WTC11 (cell line): ENCODE results near the gene FYCO1. TPM values are rescaled to one million over a fixed set of nuclear protein-coding genes. Genes with fewer than 3 reads are reported as not detected.
A peak's percentile ranks its signal among the peaks of the same experiment; 100 is the strongest.
"Not testable (repeated sequence)": the region's sequence is repeated elsewhere in the genome, so short reads cannot be mapped to it uniquely, and the experiment has no call there.

ENCODE experiments used
- ATAC-seq: fragments of 200-7000 bp; cut with Tn5 transposase; 2 replicates; pipeline ENCODE4 v1.10.0; 2021; ENCODE audit warnings: mild to moderate bottlenecking, moderate library complexity
- CTCF ChIA-PET: fragments of 300-600 bp; sonication (Branson Sonifier 250); formaldehyde crosslinking; loops from one replicate; lab custom pipeline; 2021; ENCODE audit warnings: antibody characterized with exemption; lab: Charles Lee
- POLR2A ChIA-PET: fragments of 350-600 bp; sonication (Branson Sonifier 250); formaldehyde crosslinking; loops from one replicate; lab custom pipeline; 2021; ENCODE audit warnings: antibody characterized with exemption; lab: Charles Lee
- DNase-seq: peaks from one replicate; pipeline ENCODE4 v3.0.0; 2021; ENCODE audit warnings: low spot score
- H3K27ac Mint-ChIP-seq: 2 replicates; pipeline ENCODE4 v1.8.0; 2021; ENCODE audit warnings: mixed read lengths
- H3K27me3 Mint-ChIP-seq: 2 replicates; pipeline ENCODE4 v1.8.0; 2021; ENCODE audit warnings: low read depth, mild to moderate bottlenecking, moderate library complexity, mixed read lengths
- H3K36me3 Mint-ChIP-seq: 2 replicates; pipeline ENCODE4 v1.8.0; 2021; ENCODE audit warnings: mixed read lengths
- H3K4me1 Mint-ChIP-seq: 2 replicates; pipeline ENCODE4 v1.8.0; 2022; ENCODE audit warnings: mixed read lengths
- H3K4me3 Mint-ChIP-seq: 2 replicates; pipeline ENCODE4 v1.8.0; 2021; ENCODE audit warnings: mild to moderate bottlenecking, moderate library complexity, mixed read lengths
- H3K9me3 Mint-ChIP-seq: 2 replicates; pipeline ENCODE4 v1.8.0; 2021; ENCODE audit warnings: mixed read lengths
- ATF1 ChIP-seq: sonication (generic); formaldehyde crosslinking; IDR thresholded peaks from 2 replicates; pipeline ENCODE4 v1.8.1; 2023; ENCODE audit warnings: mild to moderate bottlenecking, moderate library complexity, missing genetic modification reagents
- CREB1 ChIP-seq: sonication (generic); formaldehyde crosslinking; IDR thresholded peaks from 2 replicates; pipeline ENCODE4 v1.8.0; 2023; ENCODE audit warnings: mild to moderate bottlenecking, missing genetic modification reagents
- CREM ChIP-seq: sonication (generic); formaldehyde crosslinking; IDR thresholded peaks from 2 replicates; pipeline ENCODE4 v1.8.1; 2022; ENCODE audit warnings: mild to moderate bottlenecking, missing genetic modification reagents, moderate library complexity
- ESRRA ChIP-seq: sonication (generic); formaldehyde crosslinking; IDR thresholded peaks from 2 replicates; pipeline ENCODE4 v1.8.1; 2022; ENCODE audit warnings: mild to moderate bottlenecking, missing genetic modification reagents, borderline replicate concordance
- ETV6 ChIP-seq: sonication (generic); formaldehyde crosslinking; IDR thresholded peaks from 2 replicates; pipeline ENCODE4 v1.8.1; 2022; ENCODE audit warnings: mild to moderate bottlenecking, missing genetic modification reagents
- FOXK1 ChIP-seq: sonication (generic); formaldehyde crosslinking; IDR thresholded peaks from 2 replicates; pipeline ENCODE4 v1.8.0; 2022; ENCODE audit warnings: mild to moderate bottlenecking, moderate library complexity, missing genetic modification reagents
- GABPB1 ChIP-seq: sonication (generic); formaldehyde crosslinking; IDR thresholded peaks from 2 replicates; pipeline ENCODE4 v1.8.1; 2023; ENCODE audit warnings: mild to moderate bottlenecking, missing genetic modification reagents
- IRF1 ChIP-seq: sonication (generic); formaldehyde crosslinking; IDR thresholded peaks from 2 replicates; pipeline ENCODE4 v1.8.0; 2023; ENCODE audit warnings: missing genetic modification reagents
- JUN ChIP-seq: sonication (generic); formaldehyde crosslinking; IDR thresholded peaks from 2 replicates; pipeline ENCODE4 v1.8.0; 2023; ENCODE audit warnings: mild to moderate bottlenecking, missing genetic modification reagents
- KAT7 ChIP-seq: sonication (generic); formaldehyde crosslinking; IDR thresholded peaks from 2 replicates; pipeline ENCODE4 v1.8.1; 2023; ENCODE audit warnings: missing genetic modification reagents, mild to moderate bottlenecking, borderline replicate concordance
- MYBL2 ChIP-seq: sonication (generic); formaldehyde crosslinking; IDR thresholded peaks from 2 replicates; pipeline ENCODE4 v1.8.1; 2023; ENCODE audit warnings: mild to moderate bottlenecking, moderate library complexity, missing genetic modification reagents
- NFE2L1 ChIP-seq: sonication (generic); formaldehyde crosslinking; IDR thresholded peaks from 2 replicates; pipeline ENCODE4 v1.8.1; 2023; ENCODE audit warnings: missing genetic modification reagents
- NR2C2 ChIP-seq: sonication (generic); formaldehyde crosslinking; IDR thresholded peaks from 2 replicates; pipeline ENCODE4 v1.8.0; 2022; ENCODE audit warnings: mild to moderate bottlenecking, missing genetic modification reagents
- PRRX2 ChIP-seq: fragments of 250-450 bp; sonication (Bioruptor Pico); IDR thresholded peaks from 2 replicates; pipeline ENCODE4 v1.8.0; 2021; ENCODE audit warnings: mild to moderate bottlenecking
- RORB ChIP-seq: fragments of 250-450 bp; sonication (Bioruptor Pico); IDR thresholded peaks from 2 replicates; pipeline ENCODE4 v1.9.0; 2021; ENCODE audit warnings: mild to moderate bottlenecking
- SMAD4 ChIP-seq: sonication (generic); formaldehyde crosslinking; IDR thresholded peaks from 2 replicates; pipeline ENCODE4 v1.8.0; 2022; ENCODE audit warnings: mild to moderate bottlenecking, missing genetic modification reagents
- TCF7 ChIP-seq: sonication (generic); formaldehyde crosslinking; IDR thresholded peaks from 2 replicates; pipeline ENCODE4 v1.8.0; 2022; ENCODE audit warnings: mild to moderate bottlenecking, low read depth, missing genetic modification reagents, moderate library complexity
- TP53 ChIP-seq: sonication (generic); formaldehyde crosslinking; IDR thresholded peaks from 2 replicates; pipeline ENCODE4 v1.8.1; 2023; ENCODE audit warnings: mild to moderate bottlenecking, missing genetic modification reagents
- USF2 ChIP-seq: sonication (generic); formaldehyde crosslinking; IDR thresholded peaks from 2 replicates; pipeline ENCODE4 v1.8.1; 2023; ENCODE audit warnings: mild to moderate bottlenecking, missing genetic modification reagents, moderate library complexity
- ZBTB21 ChIP-seq: sonication (generic); formaldehyde crosslinking; IDR thresholded peaks from 2 replicates; pipeline ENCODE4 v1.8.1; 2023; ENCODE audit warnings: mild to moderate bottlenecking, missing genetic modification reagents, borderline replicate concordance
- ZNF219 ChIP-seq: sonication (generic); formaldehyde crosslinking; IDR thresholded peaks from 2 replicates; pipeline ENCODE4 v1.8.0; 2023; ENCODE audit warnings: missing genetic modification reagents, mild to moderate bottlenecking, borderline replicate concordance
- ZNF317 ChIP-seq: sonication (generic); formaldehyde crosslinking; IDR thresholded peaks from 2 replicates; pipeline ENCODE4 v1.8.1; 2023; ENCODE audit warnings: low read depth, mild to moderate bottlenecking, moderate library complexity, missing genetic modification reagents, borderline replicate concordance
- ZNF416 ChIP-seq: fragments of 250-450 bp; sonication (Bioruptor Pico); IDR thresholded peaks from 2 replicates; pipeline ENCODE4 v1.9.0; 2021; ENCODE audit warnings: mild to moderate bottlenecking, inconsistent platforms
- ZNF423 ChIP-seq: fragments of 250-450 bp; sonication (Bioruptor Pico); IDR thresholded peaks from 2 replicates; pipeline ENCODE4 v2.1.2; 2022; ENCODE audit warnings: mild to moderate bottlenecking, moderate library complexity
- ZNF671 ChIP-seq: fragments of 250-450 bp; sonication (Bioruptor Pico); IDR thresholded peaks from 2 replicates; pipeline ENCODE4 v1.8.0; 2021; ENCODE audit warnings: mild to moderate bottlenecking
- total RNA-seq: library from RNA; stranded (reverse); gene quantifications from 3 replicates; pipeline ENCODE4 v1.2.3, GENCODE V29; 2021
- TF ChIP-seq, protein P1 (sequence below): fragments of 250-450 bp; sonication (Bioruptor Pico); conservative IDR thresholded peaks from 2 replicates; pipeline ENCODE4 v1.9.0; 2021; ENCODE audit warnings: mild to moderate bottlenecking
- TF ChIP-seq, protein P2 (sequence below): sonication (generic); formaldehyde crosslinking; IDR thresholded peaks from 2 replicates; pipeline ENCODE4 v1.8.1; 2022; ENCODE audit warnings: missing genetic modification reagents, borderline replicate concordance
- TF ChIP-seq, protein P3 (sequence below): sonication (generic); formaldehyde crosslinking; conservative IDR thresholded peaks from 2 replicates; pipeline ENCODE4 v1.8.1; 2022; ENCODE audit warnings: mild to moderate bottlenecking, missing genetic modification reagents

FYCO1 gene
- total RNA-seq, 1 experiment from 2014 or later, result 13.9 TPM

DNA sequence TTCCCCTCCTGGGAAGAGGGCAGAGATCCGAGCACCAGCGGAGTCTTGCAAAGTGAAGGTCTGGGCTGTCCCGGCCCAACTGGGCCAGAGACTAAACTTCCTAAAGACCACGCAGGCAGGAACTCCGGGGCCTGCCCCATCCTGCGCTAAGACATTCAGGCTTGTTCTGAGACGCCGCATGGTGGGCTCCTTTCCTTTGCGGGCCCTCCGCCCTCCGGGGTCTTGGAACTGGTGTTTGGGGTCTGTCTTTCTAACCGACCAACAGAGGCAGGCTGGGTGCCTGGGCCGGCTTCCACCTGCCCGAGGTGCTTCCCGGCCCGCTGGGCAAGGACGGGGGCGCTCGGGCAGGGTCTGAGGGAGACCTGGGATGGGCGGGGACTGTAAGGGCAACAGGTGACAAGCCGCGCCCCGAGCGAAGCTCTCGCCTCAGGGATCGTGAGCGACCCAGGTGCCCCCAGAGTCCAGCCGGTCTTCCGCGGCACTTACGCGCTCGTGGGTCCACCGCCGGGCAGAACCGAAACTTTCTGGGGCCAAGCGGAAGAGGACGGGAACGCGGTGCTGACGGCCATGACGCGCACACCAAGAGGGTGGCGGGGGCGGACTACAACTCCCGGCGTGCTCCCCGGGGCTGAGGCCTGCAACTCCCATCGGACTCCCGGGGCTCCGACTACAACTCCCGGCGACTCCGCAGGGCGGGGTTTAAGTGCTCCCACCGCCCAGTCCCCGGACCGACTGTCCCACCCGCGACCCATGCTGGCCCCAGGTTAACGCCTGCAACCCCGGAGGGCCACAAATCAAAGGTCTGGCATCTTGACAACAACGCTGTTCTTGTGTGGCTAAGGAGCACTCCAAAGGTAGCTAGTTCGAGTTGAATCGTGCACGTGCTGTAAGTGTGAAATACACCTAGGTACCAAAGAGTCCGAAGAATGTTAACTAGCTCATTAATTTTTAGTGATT lies at the start of gene FYCO1 (continued):
- TF ChIP-seq ETV6 (CRISPR knock-in tag), result peak; percentile 83
- 0 out of 2 replicates have a peak, but pooled peaks have one; percentile 36 for TF ChIP-seq CREB1
- TF ChIP-seq ZNF416 (CRISPR knock-in tag), result no peak
- TF ChIP-seq, protein P1, sequence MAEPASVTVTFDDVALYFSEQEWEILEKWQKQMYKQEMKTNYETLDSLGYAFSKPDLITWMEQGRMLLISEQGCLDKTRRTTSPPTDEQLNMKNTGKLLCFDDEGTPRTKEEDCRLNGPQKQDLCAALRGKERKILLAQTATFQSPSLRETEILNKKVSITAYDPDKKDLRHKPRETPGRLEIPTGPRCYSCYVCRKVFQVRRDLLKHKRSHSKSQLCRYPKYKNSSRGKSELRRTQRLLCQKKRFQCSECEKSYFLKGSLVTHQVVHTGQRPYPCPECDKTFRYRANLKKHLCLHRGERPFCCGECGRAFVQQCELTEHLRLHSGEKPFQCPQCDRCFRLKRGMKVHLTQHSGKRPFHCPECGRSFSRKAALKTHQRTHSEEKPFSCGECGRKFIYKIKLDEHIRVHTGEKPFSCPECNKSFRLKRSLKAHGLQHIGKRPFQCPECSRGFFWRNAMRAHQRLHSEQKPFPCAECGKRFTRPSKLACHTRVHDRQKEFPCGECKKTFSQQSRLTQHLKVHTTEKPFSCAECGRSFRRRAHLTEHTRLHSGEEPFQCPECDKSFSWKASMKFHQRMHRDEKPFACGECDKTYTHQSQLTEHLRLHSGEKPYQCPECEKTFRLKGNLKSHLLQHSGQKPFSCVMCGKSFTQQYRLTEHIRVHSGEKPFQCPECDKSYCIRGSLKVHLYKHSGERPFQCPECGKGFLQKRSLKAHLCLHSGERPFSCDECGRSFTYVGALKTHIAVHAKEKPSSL (CRISPR knock-in tag), result no peak
- TF ChIP-seq USF2, result no peak; the same call in 1 of the 2 replicates
- no peak for TF ChIP-seq ATF1
- TF ChIP-seq IRF1, result no peak
- TF ChIP-seq ZNF317 (CRISPR knock-in tag), result no peak
- no peak for TF ChIP-seq ZNF423 (CRISPR knock-in tag)
- TF ChIP-seq TP53 (CRISPR knock-in tag), result no peak; the same call in 1 of the 2 replicates
- TF ChIP-seq PRRX2 (CRISPR knock-in tag), result no peak
- TF ChIP-seq, protein P2, sequence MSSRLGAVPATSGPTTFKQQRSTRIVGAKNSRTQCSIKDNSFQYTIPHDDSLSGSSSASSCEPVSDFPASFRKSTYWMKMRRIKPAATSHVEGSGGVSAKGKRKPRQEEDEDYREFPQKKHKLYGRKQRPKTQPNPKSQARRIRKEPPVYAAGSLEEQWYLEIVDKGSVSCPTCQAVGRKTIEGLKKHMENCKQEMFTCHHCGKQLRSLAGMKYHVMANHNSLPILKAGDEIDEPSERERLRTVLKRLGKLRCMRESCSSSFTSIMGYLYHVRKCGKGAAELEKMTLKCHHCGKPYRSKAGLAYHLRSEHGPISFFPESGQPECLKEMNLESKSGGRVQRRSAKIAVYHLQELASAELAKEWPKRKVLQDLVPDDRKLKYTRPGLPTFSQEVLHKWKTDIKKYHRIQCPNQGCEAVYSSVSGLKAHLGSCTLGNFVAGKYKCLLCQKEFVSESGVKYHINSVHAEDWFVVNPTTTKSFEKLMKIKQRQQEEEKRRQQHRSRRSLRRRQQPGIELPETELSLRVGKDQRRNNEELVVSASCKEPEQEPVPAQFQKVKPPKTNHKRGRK (CRISPR knock-in tag), result no peak
- no peak for TF ChIP-seq MYBL2 (CRISPR knock-in tag)
- no peak for TF ChIP-seq NR2C2 (CRISPR knock-in tag)
- TF ChIP-seq, protein P3, sequence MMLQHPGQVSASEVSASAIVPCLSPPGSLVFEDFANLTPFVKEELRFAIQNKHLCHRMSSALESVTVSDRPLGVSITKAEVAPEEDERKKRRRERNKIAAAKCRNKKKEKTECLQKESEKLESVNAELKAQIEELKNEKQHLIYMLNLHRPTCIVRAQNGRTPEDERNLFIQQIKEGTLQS (CRISPR knock-in tag), result no peak
- no peak for TF ChIP-seq ZNF671 (CRISPR knock-in tag)
- TF ChIP-seq ZBTB21, result no peak
- TF ChIP-seq GABPB1 (CRISPR knock-in tag), result peak; percentile 64
- peak; percentile 84; the same call in 1 of the 2 replicates for TF ChIP-seq FOXK1 (CRISPR knock-in tag)
- no peak for TF ChIP-seq ESRRA (CRISPR knock-in tag)
- TF ChIP-seq CREM, result peak; percentile 52; the same call in 1 of the 2 replicates
- no peak for TF ChIP-seq JUN (CRISPR knock-in tag)
- TF ChIP-seq, all 79 proteins: peak for 14

DNA sequence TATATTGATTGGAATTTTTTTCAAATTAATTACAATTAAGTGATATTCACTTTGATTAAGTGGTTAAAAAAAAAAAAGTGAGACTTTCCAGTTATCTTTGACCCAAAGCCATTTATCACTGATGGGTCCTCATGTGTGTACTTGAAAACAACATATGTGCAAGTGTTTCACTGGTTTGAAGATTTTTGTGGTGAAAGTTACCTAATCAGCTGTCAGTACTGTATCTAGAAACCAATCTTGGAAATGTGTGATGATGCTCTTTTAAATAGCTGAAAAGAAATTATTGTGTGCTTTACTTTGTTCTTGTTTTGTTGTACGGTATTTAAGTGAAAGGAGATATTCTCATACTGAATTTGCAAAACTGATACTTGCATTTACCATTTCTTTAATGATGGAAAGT lies 43.3 kb upstream of the FYCO1 start:
- Mint-ChIP-seq H3K27ac (no peak overlapping the region), H3K4me1 (no peaks in the 10 kb centered on the region), H3K27me3 (no peaks in the 10 kb centered on the region; the same call in 1 of the 2 replicates), H3K36me3 (no peaks in the 10 kb centered on the region)
- CTCF ChIA-PET, result no interaction called here
- TF ChIP-seq RORB (CRISPR knock-in tag), result no peak
- no peak for TF ChIP-seq NR2C2 (CRISPR knock-in tag)
- no peak for TF ChIP-seq TCF7 (CRISPR knock-in tag)
- no peak for TF ChIP-seq SMAD4 (CRISPR knock-in tag)
- TF ChIP-seq NFE2L1 (CRISPR knock-in tag), result no peak
- TF ChIP-seq ZNF219 (CRISPR knock-in tag), result no peak
- no peak for TF ChIP-seq JUN (CRISPR knock-in tag)
- no peak for TF ChIP-seq ETV6 (CRISPR knock-in tag)
- no peak for TF ChIP-seq KAT7
- TF ChIP-seq, protein P2 (CRISPR knock-in tag), result no peak
- TF ChIP-seq TP53 (CRISPR knock-in tag), result no peak
- TF ChIP-seq, all 79 proteins: peak for 0
- POLR2A ChIA-PET, result no interaction called here
- Mint-ChIP-seq H3K4me3 (no peak overlapping the region), H3K9me3 (peaks cover 11% of the 10 kb centered on the region)
- ATAC-seq (no peak), DNase-seq (no peak)

- H3K4me3 Mint-ChIP-seq, H3K4me1 Mint-ChIP-seq, H3K36me3 Mint-ChIP-seq, DNase-seq, POLR2A ChIA-PET, ATAC-seq, CTCF ChIA-PET, H3K27ac Mint-ChIP-seq, H3K27me3 Mint-ChIP-seq: not testable (repeated sequence)
- peaks cover 11% of the 10 kb centered on the region for H3K9me3 Mint-ChIP-seq
Observed at GRCh38 chr3:46038071-46038470, 42.4 kb upstream of the FYCO1 start.
